Stimulated activated CD8-positive, alpha-beta memory T cell treated with anti-CD3 and anti-CD28 coated beads, Interleukin-12 subunit alpha, Interleukin-12 subunit beta, amount 100 ng/mL, for 1 hour (primary cell): ENCODE measurements around the gene CD19.
A peak's percentile ranks its signal among the peaks of the same experiment; 100 is the strongest.
"Not testable (repeated sequence)": the region's sequence is repeated elsewhere in the genome, so short reads cannot be mapped to it uniquely, and the experiment has no call there.

Source experiments
- DNase-seq: peaks from one replicate; pipeline ENCODE4 v3.0.0-alpha.2; 2020; ENCODE audit warnings: low read depth

Gene CD19

DNA sequence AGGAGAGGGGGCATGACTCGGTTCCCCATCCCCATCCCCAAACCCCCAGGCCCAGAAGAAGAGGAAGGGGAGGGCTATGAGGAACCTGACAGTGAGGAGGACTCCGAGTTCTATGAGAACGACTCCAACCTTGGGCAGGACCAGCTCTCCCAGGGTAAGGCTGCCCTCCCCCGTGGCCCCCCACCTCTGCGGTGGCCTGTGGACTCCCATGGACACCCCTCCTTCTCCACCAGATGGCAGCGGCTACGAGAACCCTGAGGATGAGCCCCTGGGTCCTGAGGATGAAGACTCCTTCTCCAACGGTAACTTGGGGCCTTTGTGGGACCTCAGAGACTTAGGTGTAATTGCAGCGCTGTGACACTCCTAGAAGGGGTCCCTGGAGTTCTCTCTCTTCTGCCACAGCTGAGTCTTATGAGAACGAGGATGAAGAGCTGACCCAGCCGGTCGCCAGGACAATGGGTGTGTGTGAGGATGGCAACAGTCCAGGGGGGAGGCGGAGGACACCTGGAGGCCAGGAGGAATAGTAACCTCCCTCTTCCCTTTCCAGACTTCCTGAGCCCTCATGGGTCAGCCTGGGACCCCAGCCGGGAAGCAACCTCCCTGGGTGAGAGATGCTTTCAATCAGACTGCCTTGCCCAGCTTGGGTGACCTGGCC, 5.6 kb downstream of the CD19 start:
- DNase-seq = no peak

DNA sequence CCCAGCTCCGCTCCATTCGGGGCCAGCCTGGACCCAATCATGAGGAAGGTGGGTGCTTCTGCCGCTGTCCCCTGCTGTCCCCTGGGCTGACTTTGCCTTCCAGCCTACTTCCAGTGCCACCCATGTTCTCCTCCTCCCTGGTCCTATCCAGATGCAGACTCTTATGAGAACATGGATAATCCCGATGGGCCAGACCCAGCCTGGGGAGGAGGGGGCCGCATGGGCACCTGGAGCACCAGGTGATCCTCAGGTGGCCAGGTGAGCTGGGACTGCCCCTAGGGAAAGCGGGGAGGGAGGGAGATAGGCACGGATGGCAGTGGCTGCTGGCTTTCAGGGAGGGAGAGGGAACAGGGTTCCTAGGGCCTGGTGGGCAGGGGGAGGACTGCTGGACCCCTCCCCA, 7.0 kb downstream of the CD19 start:
- DNase-seq = no peak

DNA sequence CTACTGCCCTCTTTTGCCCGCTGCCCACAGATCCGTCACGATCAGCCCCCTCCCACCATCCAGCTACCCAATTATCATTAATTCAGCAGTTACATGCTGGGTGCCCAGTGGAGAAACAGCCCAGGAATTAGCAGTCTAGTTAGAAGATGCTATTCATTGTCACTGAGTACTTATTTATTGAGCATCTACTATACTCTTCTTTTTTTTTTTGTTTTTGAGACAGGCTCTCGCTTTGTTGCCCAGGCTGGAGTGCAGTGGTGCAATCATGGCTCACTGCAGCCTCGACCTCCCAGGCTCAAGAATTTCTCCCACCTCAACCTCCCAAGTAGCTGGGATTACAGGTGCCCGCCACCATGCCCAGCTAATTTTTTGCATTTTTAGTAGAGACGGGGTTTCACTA, 8.1 kb downstream of the CD19 start:
- DNase-seq = not testable (repeated sequence)

DNA sequence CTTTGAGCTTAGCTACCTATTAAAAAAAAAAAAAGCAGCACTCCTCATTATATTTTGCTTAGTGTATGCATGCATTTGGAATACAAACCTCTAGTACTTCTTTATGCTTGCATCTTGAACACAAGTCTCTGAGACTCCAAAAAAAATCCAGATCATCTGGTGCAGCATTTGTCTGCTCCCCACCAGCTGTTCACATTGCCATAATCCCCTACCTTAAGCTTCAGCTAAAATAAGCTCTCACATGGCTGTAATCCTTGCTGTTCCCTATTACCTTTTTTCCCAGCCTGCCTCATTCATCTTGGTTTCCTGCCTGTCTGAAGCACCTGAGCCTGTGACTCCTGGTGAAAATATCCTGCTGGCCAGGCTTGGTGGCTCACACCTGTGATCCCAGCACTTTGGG, 11.5 kb downstream of the CD19 start:
- DNase-seq = no peak

DNA sequence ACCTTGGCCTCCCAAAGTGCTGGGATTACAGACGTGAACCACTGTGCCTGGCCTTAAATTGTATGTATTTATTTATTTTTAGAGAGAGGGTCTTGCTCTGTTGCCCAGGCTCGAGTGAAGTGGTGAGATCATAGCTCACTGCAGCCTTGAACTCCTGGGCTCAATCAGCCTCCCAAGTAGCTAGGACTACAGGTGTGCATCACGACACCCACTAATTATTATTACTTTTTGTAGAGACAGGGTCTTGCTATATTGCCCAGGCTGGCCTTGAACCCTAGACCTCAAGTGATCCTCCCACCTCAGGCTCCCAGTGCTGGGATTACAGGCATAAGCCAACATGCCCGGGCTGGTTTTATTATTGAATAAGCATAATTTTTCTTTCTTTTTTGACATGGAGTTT, 14.9 kb downstream of the CD19 start:
- DNase-seq = no peak

DNA sequence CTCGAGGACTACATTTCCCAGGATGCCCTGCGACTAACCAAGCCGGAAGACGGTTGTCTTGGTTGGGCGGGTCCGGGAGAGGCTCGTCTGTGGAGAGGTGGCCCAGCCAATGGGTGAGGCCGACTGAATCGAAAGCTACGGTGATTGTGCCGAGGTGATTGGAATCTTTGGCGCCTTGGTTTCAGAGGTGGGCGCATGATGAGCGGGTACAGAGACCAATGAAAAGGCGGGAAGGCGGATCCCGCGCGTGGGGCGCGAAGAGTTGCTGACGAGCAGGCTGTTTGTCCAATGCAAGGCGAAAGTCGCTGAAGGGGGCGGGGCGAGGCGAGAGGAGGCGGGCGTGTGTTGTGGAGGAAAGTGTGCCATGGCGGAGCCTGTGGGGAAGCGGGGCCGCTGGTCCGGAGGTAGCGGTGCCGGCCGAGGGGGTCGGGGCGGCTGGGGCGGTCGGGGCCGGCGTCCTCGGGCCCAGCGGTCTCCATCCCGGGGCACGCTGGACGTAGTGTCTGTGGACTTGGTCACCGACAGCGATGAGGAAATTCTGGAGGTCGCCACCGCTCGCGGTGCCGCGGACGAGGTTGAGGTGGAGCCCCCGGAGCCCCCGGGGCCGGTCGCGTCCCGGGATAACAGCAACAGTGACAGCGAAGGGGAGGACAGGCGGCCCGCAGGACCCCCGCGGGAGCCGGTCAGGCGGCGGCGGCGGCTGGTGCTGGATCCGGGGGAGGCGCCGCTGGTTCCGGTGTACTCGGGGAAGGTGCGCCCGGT, 19.1 kb downstream of the CD19 start, which contains the start of gene NFATC2IP:
TSS of gene NFATC2IP (plus strand) at position 290 of the 762 bp plus-strand sequence. CDS start at position 365, 75 bp downstream.
- DNase-seq = peak; percentile 100

DNA sequence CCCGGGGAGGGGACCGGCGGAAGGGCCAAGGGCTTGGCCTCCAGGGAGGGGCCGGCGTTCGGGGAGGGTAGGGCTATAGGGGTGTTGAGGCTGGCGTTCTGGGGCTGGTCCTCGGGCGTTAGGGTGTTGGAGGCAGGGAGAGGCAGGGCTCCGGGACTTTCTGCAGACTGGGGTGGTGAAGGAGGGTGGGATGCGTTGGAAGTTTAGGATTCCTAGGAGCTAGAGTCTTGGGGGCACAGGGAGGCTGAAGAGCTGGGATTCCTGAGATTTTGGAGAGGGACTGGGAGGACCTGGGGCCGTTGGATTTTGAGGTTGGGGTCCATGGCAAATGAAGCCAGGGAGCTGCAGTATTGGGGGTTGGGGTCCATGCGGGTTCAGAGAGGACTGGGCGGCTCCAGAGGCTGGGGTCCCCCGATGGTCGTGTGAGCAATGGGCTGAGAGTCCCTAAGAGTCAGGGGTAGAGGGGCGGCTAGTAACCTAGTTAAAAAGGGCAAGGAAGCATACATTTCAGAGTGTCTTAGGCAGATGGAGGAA, 19.7 kb downstream of the CD19 start:
- no peak for DNase-seq

DNA sequence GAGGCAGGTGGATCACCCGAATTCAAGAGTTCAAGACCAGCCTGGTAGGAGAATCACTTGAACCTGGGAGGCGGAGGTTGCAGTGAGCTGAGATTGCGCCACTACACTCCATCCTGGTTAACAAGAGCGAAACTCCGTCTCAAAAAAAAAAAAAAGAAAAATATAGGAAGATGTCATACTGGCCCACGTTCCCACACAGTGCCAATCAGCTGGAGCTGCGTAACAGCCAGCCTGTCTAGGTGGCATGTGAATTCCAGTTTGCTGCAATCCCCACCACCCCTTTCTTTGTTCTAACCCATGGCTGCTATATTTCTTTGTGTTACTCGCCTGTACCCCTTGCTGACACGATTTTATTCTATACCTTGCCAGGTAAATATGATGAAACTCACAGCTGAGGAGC, 26.4 kb downstream of the CD19 start:
- DNase-seq = no peak

DNA sequence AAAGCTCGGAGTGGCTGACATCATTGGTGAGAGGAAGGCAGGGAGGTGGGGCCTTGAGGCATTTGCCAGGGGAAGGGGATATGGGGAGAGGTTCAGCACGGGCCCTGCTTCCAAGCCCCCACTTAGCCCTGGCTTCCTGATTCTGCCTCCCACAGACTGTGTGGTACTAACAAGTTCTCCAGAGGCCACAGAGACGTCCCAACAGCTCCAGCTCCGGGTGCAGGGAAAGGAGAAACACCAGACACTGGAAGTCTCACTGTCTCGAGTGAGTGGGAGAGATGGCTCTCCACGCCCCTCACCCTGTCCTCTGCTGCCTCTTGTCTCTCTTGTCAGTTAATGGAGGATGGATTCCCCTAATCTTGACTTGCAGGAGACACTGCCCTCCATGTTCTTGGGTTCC, 27.1 kb downstream of the CD19 start:
- DNase-seq = no peak

DNA sequence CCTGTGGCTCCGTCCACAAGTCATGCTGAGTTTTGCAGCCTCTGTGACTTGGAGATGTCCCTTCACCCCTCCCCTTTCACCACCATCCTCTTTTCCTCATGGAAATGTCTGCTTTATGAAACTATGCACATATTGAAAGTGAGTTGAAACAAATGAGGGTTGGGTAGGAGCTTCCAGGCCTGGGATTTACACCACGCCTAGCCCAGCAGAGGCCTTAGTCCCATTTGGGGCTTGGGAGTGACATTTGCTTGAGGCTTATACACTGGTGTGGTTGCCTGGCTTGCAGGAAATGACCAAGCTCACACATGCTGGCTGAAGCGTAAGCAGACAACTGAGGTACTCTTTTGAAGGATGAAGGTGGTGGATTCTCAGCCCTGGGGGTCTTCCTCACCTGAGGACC, 32.3 kb downstream of the CD19 start:
- DNase-seq = no peak

DNA sequence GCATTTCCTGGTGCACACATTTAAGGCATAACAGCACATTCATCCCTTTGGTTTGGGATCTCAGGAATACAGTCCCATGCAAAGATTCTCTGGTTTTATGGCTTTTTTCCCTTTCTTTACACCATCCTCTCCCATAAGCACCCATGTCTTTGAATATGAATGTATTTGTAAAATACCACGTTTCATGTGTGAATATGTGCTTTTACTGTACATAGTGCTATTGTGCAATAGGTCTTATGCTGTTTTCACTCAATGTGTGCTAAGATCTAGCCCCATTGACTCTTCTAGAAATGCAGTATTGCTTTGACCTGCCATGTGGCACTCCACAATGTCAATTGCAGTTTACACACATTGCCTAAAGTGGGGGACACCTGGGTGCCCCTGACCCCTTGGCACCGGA, 32.7 kb downstream of the CD19 start:
- DNase-seq = no peak

DNA sequence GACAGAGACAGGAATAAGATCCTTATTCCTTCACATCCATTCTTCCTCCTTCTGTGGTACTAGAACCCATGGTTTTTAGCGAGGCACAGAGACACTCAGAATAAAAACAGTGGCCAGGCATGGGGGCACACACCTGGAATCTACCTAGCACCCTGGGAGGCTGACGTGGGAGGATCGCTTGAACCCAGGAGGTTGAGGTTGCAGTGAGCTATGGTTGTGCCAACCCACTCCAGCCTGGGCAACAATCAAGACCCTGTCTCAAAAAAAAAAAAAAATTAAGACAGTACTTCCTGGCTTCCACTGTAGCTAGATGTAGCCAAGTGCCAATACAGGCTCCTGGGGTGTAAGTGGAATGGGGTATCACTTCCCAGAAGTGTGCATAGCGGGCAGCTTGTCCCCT, 35.4 kb downstream of the CD19 start:
- no peak for DNase-seq

DNA sequence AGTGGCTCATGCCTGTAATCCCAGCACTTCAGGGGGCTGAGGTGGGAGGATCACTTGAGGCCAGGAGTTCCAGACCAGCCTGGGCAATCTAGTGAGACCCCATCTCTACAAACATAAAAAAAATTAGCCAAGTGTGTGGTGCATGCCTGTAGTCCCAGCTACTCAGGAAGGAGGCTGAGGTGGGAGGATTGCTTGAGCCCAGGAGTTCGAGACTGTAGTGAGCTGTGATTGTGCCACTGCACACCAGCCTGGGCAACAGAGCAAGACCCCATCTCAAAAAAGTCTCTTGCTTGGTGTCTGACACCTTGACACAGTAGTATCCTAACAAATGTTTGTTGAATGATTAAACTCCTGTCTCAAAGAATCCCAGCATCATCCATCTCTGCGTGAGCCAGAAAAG, 37.9 kb downstream of the CD19 start:
- not testable (repeated sequence) for DNase-seq

DNA sequence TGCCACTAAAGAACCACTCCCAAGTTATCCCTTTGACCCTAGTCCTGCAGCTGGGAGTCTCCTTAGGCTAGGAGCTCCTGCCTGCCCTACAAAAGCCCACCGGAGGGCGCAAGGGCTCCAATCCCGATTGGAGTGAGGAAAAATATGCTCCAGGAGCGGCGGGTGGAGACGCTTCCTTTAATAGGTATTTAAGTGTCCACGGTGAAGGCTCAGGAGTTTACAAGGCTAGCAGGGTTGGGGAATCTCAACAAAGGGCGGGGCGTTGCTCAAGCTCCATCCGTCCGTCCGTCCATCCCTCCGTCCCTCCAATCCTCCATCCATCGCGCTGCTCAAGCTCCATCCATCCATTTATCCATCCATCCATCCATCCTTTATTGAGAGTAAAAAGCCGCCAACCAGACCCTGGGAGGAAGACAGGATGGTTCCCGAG, 42.3 kb downstream of the CD19 start:
- DNase-seq = no peak

DNA sequence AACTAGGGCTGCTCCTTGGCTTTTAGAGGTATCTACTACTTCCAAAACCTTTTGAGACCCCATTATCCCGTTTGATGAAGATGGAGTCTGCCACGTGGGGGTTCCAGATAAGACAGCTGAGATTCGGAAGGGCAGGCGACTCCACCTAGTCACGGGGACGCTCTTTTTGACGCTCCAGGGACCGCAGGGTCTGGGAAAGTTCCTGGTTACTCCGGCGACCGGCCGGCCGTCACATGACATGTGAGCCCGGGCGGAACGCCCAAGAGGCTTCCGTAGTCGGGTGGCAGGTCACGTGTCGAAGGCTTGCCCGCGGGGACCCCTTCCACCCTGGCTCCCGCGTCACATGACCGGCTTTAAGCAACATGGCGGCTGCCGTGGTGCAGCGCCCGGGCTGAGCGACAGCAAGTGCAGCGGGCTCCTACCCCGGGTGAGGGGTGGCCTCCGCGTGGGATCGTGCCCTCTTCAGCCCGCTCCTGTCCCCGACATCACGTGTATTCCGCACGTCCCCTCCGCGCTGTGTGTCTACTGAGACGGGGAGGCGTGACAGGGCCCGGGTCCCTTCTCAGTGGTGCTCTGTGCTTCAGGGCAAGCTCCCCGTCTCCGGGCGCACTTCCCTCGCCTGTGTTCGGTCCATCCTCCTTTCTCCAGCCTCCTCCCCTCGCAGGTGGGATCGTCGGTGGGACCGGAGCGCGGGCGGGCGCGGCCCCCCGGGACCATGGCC, 42.8 kb downstream of the CD19 start, which contains the start of gene SPNS1:
TSS of gene SPNS1 (plus strand) at position 342 of the 721 bp plus-strand sequence. CDS start at position 716, 374 bp downstream.
- peak; percentile 88 for DNase-seq

DNA sequence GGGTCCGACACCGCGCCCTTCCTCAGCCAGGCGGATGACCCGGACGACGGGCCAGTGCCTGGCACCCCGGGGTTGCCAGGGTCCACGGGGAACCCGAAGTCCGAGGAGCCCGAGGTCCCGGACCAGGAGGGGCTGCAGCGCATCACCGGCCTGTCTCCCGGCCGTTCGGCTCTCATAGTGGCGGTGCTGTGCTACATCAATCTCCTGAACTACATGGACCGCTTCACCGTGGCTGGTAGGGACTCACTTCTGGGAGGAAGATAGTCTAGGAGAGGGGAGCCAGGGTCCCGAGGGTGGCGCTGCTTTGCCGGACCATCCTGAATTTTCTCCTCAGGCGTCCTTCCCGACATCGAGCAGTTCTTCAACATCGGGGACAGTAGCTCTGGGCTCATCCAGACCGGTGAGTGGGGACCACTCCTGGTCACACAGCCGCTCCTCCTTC, 43.4 kb downstream of the CD19 start:
- no peak for DNase-seq

DNA sequence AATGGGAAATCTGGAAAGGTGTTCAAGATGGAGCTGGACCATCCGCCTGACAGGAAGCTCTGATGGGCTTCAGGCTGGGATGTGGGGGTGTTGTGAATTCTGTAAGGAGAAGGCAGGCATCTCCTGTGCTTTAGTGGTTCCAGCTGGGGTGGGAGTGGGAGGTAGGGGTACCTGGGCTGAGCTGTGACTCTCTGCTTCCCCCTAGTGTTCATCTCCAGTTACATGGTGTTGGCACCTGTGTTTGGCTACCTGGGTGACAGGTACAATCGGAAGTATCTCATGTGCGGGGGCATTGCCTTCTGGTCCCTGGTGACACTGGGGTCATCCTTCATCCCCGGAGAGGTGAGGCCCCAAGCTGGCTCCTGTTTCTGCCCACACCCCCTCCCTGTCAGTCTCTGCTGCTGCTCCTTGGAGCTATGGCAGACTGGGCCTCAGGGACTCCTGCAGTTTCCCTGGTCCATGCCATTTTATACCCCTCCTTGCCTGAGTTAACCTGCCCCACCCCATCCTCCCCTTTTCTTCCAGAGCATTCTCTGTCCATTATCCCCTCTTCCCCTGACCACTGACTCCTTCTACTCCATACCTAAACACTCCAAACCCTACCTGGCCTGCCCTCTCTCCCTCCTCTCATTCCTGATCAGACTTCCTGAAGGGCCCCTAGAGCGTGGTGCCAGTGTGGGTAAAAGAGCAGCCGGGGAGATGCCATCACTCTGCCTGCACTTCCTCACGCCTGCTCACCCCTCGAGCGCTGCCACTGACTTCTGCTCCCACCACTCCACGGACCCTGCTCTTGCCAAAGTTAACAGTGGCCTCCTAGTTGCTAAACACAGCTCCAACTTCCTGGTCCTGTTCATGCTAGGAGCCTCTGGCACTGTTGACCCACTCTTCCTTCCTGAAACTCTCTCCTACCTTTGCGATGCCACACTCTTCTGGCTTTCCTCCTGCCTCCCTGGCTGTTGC, 46.2 kb downstream of the CD19 start:
- no peak for DNase-seq

DNA sequence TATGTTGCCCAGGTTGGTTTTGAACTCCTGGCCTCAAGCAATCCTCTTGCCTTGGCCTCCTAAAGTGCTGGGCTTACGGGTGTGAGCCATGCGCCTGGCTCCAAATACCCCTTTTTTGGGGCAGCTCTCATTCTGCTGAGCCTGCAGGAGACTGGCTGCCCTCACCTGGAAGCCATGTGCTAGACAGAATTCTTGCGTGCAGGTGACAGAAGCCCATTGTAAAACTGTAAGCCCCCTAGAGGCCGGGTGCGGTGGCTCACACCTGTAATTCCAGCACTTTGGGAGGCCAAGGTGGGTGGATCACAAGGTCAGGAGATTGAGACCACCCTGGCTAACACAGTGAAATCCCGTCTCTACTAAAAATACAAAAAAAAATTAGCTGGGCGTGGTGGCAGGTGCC, 48.6 kb downstream of the CD19 start:
- not testable (repeated sequence) for DNase-seq

DNA sequence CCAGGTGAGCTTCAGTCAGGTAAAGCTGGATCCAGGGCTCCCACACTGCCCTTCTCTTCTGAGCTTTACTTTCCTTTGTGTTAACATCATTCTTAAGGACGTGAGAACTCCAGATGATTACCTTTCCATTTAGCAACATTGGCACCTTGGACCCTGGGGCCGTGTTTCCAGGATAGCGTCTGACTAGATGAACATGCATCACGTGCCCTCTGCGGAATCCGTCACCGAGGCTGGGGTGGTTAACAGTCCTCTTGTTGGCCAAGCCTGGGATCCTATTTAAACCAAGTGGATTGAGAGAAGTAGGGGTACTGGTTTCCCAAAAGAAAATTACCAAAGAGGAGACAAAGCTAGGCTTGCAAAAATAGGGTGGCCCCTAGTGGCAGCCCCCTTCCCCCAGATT, 49.2 kb downstream of the CD19 start:
- DNase-seq = no peak

DNA sequence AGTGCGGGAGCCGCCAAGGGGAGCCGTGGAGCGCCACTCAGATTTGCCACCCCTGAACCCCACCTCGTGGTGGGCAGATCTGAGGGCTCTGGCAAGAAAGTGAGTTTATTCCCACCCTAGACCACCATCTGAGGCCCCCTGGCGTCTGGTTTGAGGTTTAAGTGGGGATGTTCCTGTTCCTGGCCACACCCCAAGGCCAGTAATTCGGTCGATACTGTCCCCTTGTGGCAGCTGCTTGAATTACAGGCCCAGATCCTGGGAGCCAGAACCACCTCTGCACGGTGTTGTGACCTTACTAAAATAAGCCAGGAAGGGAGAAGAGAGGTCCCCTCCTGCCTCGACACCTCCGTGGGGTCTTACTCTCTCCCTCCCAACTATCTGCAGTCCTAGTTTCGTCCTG, 49.7 kb downstream of the CD19 start:
- DNase-seq = no peak

DNA sequence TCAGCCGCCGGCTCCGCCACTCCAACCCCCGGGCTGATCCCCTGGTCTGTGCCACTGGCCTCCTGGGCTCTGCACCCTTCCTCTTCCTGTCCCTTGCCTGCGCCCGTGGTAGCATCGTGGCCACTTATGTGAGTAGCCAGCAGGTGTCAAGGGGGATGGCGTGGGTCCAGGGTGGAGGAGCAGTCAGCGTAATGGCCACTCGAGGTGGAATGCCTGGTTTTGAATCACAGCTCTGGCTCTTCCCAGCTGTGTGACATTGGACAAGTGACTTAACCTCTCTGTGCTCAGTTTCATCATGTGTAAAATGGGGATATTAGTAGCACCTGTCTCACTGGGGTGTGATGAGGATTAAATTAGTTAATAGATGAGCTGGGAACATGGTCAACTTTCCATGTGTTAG, 50.6 kb downstream of the CD19 start:
- no peak for DNase-seq
